IPS DF 4.7 (cell line): ENCODE measurements around the gene CFAP221.

Experiments used
- DNase-seq: peaks from one replicate; pipeline ENCODE4 v3.0.0-alpha.2; 2013; ENCODE audit warnings: low spot score; ENCODE audit errors: extremely low read depth

Gene CFAP221

GRCh38 chr2:119536707-119537106, 7.5 kb upstream of the CFAP221 start:
- no peak for DNase-seq

DNA sequence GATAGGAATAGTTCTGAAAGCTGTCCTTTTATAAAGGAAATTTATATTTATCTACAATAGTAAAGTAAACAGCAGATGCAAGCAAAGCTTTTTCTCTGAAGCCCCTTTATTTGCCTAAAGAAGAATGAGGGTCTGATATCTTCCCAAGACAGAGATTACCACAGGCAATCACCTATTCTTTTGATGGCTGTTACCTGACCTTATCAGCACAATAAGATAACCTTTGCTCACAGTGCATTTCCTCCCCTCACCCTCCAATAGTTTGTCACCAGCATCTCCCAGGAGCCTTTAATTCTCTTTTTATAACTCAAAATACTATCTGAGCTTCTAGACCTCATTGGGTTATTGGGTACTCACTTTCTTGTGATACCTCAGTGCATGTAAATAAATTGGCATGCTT, 6.5 kb upstream of the CFAP221 start:
- no peak for DNase-seq

GRCh38 chr2:119541476-119541875, 2.8 kb upstream of the CFAP221 start:
- DNase-seq = no peak

GRCh38 chr2:119544939-119545475, 758 bp downstream of the CFAP221 start:
- DNase-seq = no peak

DNA sequence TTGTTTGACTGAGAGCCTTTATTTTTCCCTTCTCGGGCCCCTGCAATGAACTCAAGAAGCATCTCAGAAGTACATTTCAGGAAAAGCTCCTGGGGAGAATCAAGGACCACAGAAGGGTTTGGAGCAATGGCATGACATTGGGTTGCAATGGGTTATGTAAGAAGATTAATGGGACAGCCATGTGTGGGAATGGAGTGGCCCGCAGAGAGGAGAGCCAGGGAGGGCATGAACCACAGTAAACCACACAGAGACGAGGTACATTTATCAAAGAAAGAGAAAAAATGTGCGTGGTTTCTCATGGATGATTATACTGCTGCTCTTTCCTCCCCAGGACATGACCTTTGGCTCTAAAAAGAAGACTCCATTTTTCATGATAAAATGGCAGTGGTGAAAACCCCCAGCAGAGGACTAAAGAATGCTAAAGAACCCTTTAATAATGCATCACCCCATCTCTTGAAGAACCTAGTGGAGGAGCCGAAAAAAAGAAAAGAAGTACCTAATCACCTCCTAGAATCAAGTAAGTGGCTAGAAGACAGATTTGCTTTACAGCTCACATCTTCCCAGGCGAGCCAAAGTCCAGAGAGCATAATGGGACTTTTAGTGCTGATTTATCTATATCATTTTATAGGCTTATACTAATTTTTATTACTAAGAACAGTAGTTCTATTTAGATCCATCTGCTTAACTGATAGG, 1.7 kb downstream of the CFAP221 start:
- no peak for DNase-seq

- no peak for DNase-seq
These were observed 2.2 kb downstream of the CFAP221 start for GRCh38 chr2:119546447-119546767.

- no peak for DNase-seq
These were observed 4.4 kb downstream of the CFAP221 start for GRCh38 chr2:119548516-119549120.

- DNase-seq = no peak
These were observed 5.0 kb downstream of the CFAP221 start for GRCh38 chr2:119549241-119549640.

- DNase-seq = no peak
These were observed 6.1 kb downstream of the CFAP221 start for GRCh38 chr2:119550346-119550745.

- no peak for DNase-seq
These were observed 6.6 kb downstream of the CFAP221 start for GRCh38 chr2:119550856-119551255.

DNA sequence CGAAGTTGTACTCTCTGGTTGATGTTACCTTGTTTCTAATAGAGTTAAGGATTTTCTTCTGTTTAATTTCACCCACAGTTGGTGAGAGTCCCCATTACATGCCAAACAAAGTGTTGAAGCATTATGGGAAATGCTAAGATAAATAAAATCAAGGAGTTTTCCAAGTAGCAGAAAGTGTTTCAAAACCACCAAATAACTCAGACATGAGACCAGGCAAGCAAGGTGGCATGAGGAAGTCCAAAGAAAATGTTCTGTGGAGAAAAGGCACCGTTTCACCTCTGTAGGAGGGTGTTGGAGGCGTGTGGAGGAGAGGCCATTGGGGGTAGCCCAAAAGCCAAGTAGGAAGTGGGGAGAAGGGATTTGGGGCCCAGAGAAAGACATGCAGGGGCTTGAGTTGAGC, 8.7 kb downstream of the CFAP221 start:
- DNase-seq = no peak

GRCh38 chr2:119553687-119554344, 9.6 kb downstream of the CFAP221 start:
- DNase-seq = no peak

DNA sequence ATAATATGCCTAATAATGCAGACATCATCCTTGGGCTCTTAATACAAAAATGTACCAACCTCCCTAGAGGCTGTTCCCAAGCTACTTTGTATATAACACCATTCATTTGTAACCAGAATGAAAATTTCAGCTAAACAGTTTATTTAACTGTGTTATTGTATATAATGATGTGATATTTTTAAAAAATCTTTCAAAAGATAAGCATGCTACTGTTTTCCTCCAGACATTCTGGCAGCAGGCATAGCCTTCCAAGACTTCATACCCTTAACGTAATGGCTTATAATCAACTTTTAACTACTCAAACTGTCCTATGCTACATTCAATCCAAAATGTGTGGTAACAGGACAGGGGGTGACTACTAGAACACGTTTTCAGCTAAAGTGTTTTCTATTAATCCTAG, 21.2 kb downstream of the CFAP221 start:
- no peak for DNase-seq

DNA sequence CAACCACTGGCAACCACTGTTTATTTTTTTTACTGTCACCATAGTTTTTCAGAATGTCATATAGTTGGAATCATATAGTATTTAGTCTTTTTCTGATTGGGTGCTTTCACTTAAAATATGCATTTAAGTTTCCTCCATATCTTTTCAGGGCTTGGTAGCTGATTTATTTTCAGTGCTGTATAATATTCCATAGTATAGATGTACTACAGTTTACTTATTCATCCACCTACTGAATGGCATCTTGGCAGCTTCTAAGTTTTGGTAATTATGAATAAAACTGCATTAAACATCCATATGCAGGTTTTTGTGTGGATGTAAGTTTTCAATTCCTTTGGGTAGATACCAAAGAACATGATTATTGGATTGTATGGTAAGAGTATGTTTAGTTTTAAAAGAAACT, 23.0 kb downstream of the CFAP221 start:
- no peak for DNase-seq

- no peak for DNase-seq
These were observed 30.0 kb downstream of the CFAP221 start for GRCh38 chr2:119574108-119574815.

- DNase-seq = no peak
These were observed 30.6 kb downstream of the CFAP221 start for GRCh38 chr2:119574864-119575263.

GRCh38 chr2:119575439-119575838, 31.2 kb downstream of the CFAP221 start:
- no peak for DNase-seq

GRCh38 chr2:119579424-119580295, 35.4 kb downstream of the CFAP221 start:
- no peak for DNase-seq

DNA sequence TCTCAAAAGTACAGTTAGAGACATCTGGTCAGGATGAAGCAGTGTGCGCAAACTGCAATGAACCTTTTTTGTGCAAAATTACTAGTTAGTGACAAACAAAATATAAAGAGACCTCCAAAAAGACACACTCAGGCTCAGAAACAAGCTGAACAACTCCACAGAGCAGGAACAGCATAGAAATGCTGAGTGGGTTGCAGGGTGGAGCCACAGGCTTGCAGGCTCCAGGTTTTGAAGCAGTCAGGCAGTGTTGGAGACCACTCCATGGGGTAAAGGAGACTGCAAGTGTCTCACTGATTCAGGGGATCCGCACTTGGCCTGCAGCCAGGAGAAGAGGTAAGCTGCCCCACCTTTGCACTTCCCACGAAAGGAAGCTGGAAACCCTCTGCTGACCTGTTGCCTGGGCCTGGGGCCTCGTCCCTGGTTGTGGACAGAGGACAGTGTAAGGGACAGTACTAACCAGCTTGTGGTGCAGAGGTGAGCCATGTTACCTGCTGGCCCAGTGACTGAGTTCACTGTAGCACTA, 36.4 kb downstream of the CFAP221 start:
- no peak for DNase-seq

DNA sequence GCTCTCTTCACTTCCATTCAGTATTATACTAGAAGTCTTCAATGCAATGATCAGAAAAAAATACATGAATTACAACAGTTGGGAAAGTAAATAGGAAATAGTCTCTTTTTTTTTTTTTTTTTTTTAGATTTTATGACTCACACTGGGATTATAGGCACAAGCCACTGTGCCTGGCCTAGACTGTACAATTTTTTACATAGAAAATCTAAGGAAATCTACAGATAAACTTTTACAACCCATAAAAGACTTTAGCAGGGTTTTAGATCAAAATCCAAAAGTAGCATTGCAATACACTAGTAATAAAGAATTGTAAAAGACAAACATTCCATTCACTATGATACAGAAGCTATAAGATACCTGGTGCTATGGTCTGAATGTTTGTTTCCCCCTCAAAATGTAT, 39.0 kb downstream of the CFAP221 start:
- no peak for DNase-seq

GRCh38 chr2:119584469-119584868, 40.2 kb downstream of the CFAP221 start:
- DNase-seq = no peak
